Transverse colon (tissue), 4 donors: ENCODE measurements around the gene NEUROD4. TPM values are rescaled to one million over a fixed set of nuclear protein-coding genes. Genes with fewer than 3 reads are reported as not detected.
"Not testable (repeated sequence)": the region's sequence is repeated elsewhere in the genome, so short reads cannot be mapped to it uniquely, and the experiment has no call there.

Experiments
- DNase-seq: peaks from one replicate; pipeline ENCODE4 v3.0.0-alpha.2; 2019
- H3K27ac ChIP-seq, 4 donors: fragments of 200-600 bp; sonication (generic); 2 replicates each; pipeline ENCODE4 v1.5.1; 2016 to 2018; ENCODE audit warnings: inconsistent platforms in 4 of 4
- H3K27me3 ChIP-seq: fragments of 200-600 bp; sonication (generic); 2 replicates; pipeline ENCODE4 v1.5.1; 2017; ENCODE audit warnings: inconsistent platforms
- H3K36me3 ChIP-seq, 4 donors: fragments of 200-600 bp; sonication (generic); 2 replicates each; pipeline ENCODE4 v1.5.1; 2017 to 2019; ENCODE audit warnings: inconsistent platforms in 4 of 4
- H3K4me1 ChIP-seq, 4 donors: fragments of 200-600 bp; sonication (generic); 2 replicates each; pipeline ENCODE4 v1.5.1; 2017 to 2020; ENCODE audit warnings: inconsistent platforms in 4 of 4
- H3K4me3 ChIP-seq, 4 donors: fragments of 200-600 bp; sonication (generic); 1 replicate in 1 of 4; 2 replicates in 3 of 4; pipeline versions ENCODE4 v1.5.1 to v1.6.1; 2017 to 2019; ENCODE audit warnings: inconsistent platforms in 4 of 4
- H3K9me3 ChIP-seq, 2 donors: fragments of 200-600 bp; sonication (generic); 2 replicates each; pipeline ENCODE4 v1.5.1; 2017 to 2019; ENCODE audit warnings: inconsistent platforms in 2 of 2
- CTCF ChIP-seq, 5 experiments: fragments of 200-600 bp in 3 of 5; fragments of 450-650 bp in 2 of 5; sonication (generic) in 3 of 5; IDR thresholded peaks; 1 replicate in 2 of 5; 2 replicates in 3 of 5; pipeline ENCODE4 v1.5.1; 2016 to 2017; ENCODE audit warnings: antibody characterized with exemption in 5 of 5, inconsistent platforms in 3 of 5, mild to moderate bottlenecking in 2 of 5, moderate library complexity in 1 of 5
- EP300 ChIP-seq: sonication (generic); formaldehyde crosslinking; IDR thresholded peaks from one replicate; pipeline ENCODE4 v1.6.1; 2017; ENCODE audit warnings: antibody characterized with exemption, low read depth
- POLR2A ChIP-seq: fragments of 450-650 bp; IDR thresholded peaks from one replicate; pipeline ENCODE4 v1.6.1; 2016; ENCODE audit warnings: antibody characterized with exemption, mild to moderate bottlenecking, moderate library complexity
- POLR2AphosphoS5 ChIP-seq, 3 donors: sonication (generic); formaldehyde crosslinking; IDR thresholded peaks; one replicate each; pipeline ENCODE4 v1.6.1; 2016; ENCODE audit warnings: antibody characterized with exemption in 3 of 3
- whole genome bisulfite sequencing, 2 donors: methylation state at CpG; one replicate each; pipeline ENCODE4 v1.1.5; 2018; ENCODE audit warnings: low coverage in 1 of 2; 5-methylcytosine and 5-hydroxymethylcytosine counted together
- in situ Hi-C, 4 donors: fragments of 200-750 bp; cut with MboI; loops; one replicate each; pipeline versions ENCODE4 v1.15.0 to v1.15.1; 2017; ENCODE audit warnings: low sequenced_read_pairs in 3 of 4, low pct_ligation_motif_present in 1 of 4, low pct_unique_long_range_greater_than_20kb in 1 of 4
- intact Hi-C: fragments of 100-400 bp; cut with DNase I; formaldehyde crosslinking; loops from one replicate; pipeline ENCODE4 v1.15.1; 2023; ENCODE audit warnings: low total_unique reads
- total RNA-seq, 4 donors: library from RNA; depleted of rRNA; stranded (reverse); fragments of >200 nt; gene quantifications; one replicate each; pipeline ENCODE4 v1.1.0, GENCODE V29; 2016

Gene NEUROD4
- total RNA-seq, 4 donors from 2014 or later: not detected

GRCh38 chr12:54980341-54980740, 39.4 kb upstream of the NEUROD4 start:
- TF ChIP-seq EP300 (no peak), CTCF (IDR thresholded peaks at IDR 0.05) (no peak), POLR2AphosphoS5 (IDR thresholded peaks at IDR 0.05) (no peak), POLR2A (no peak)
- 66% methylated on average over 5 of the region's 5 CpGs; no CpG with 5 or more reads in 1 of the 2 donors for WGBS, 2 donors
- H3K4me3 ChIP-seq: no peak overlapping the region
- no peaks in the 10 kb centered on the region for H3K9me3 ChIP-seq
- H3K27ac ChIP-seq: no peak overlapping the region
- no peak for DNase-seq
- H3K27me3 ChIP-seq: no peaks in the 10 kb centered on the region
- H3K36me3 ChIP-seq: no peaks in the 10 kb centered on the region
- H3K4me1 ChIP-seq: peaks cover 0 to 3% (median 0%) of the 10 kb centered on the region in 4 donors
- intact Hi-C loops: no loop called here
- in situ Hi-C loops: no loop called here

- no peak for DNase-seq
- H3K27me3 ChIP-seq: no peaks in the 10 kb centered on the region
- in situ Hi-C loops: no loop called here
- no peaks in the 10 kb centered on the region for H3K4me1 ChIP-seq
- WGBS, 2 donors: 89 to 100% methylated on average over 2 of the region's 2 CpGs
- intact Hi-C loops: no loop called here
- no peaks in the 10 kb centered on the region for H3K9me3 ChIP-seq
- H3K27ac ChIP-seq: no peak overlapping the region
- no peaks in the 10 kb centered on the region for H3K36me3 ChIP-seq
- H3K4me3 ChIP-seq: no peak overlapping the region
- no peak for TF ChIP-seq POLR2A
Observed at GRCh38 chr12:54981796-54982195, 38.0 kb upstream of the NEUROD4 start.

GRCh38 chr12:54983536-54984101, 36.2 kb upstream of the NEUROD4 start:
- Histone ChIP-seq H3K4me1 (peaks cover 0 to under 1% (median 0%) of the 10 kb centered on the region in 4 donors), H3K36me3 (no peaks in the 10 kb centered on the region), H3K27me3 (no peaks in the 10 kb centered on the region), H3K27ac (peak overlapping the region in 2 of 4 donors; percentile 13 to 35), H3K4me3 (peak overlapping the region in 1 of 4 donors; percentile 21), H3K9me3 (no peaks in the 10 kb centered on the region)
- TF ChIP-seq EP300 (no peak), CTCF (IDR thresholded peaks at IDR 0.05) (no peak), POLR2A (no peak), POLR2AphosphoS5 (IDR thresholded peaks at IDR 0.05) (no peak)
- in situ Hi-C loops: no loop called here
- no peak for DNase-seq
- intact Hi-C loops: no loop called here
- 68 to 80% methylated on average over 1 to 2 of the region's 2 CpGs for WGBS, 2 donors

GRCh38 chr12:54984658-54985376, 35.0 kb upstream of the NEUROD4 start, which contains the start of gene TESPA1:
TSS of gene TESPA1 (minus strand) at chr12:54984762. CDS start at chr12:54974562, 10,200 bp downstream.
- Histone ChIP-seq H3K36me3 (no peaks in the 10 kb centered on the region), H3K4me3 (peak within 1 kb of the TSS in 1 of 4 donors; percentile 21), H3K27ac (peak within 1 kb of the TSS; percentile 23 to 54 (median 38)), H3K9me3 (no peaks in the 10 kb centered on the region), H3K4me1 (peaks cover 0 to 5% (median 0%) of the 10 kb centered on the region in 4 donors), H3K27me3 (no peaks in the 10 kb centered on the region)
- intact Hi-C loops (no loop called here), in situ Hi-C loops (no loop called here)
- peak; percentile 71 for DNase-seq
- 28 to 42% methylated on average over 6 to 12 of the region's 12 CpGs for WGBS, 2 donors
- no peak for TF ChIP-seq CTCF (IDR thresholded peaks at IDR 0.05)
- peak in 2 of 3 donors; percentile 29 to 60 for TF ChIP-seq POLR2AphosphoS5 (IDR thresholded peaks at IDR 0.05)
- TF ChIP-seq EP300: no peak
- TF ChIP-seq POLR2A: peak; percentile 55

GRCh38 chr12:54986773-54987172, 33.0 kb upstream of the NEUROD4 start:
- H3K36me3 ChIP-seq, H3K27me3 ChIP-seq, H3K9me3 ChIP-seq, intact Hi-C loops, in situ Hi-C loops, H3K27ac ChIP-seq, H3K4me3 ChIP-seq, DNase-seq, H3K4me1 ChIP-seq: not testable (repeated sequence)
- 82 to 90% methylated on average over 3 of the region's 3 CpGs for WGBS, 2 donors
